HepG2 (cell line): ENCODE data around the gene ZNF30. TPM values are rescaled to one million over a fixed set of nuclear protein-coding genes. Genes with fewer than 3 reads are reported as not detected.

Experiments
- DBP ChIP-seq: sonication (generic); formaldehyde crosslinking; IDR thresholded peaks from 2 replicates; pipeline ENCODE4 v1.4.0; 2020; ENCODE audit warnings: missing genetic modification reagents; ENCODE audit errors: not compliant biosample characterization
- DR1 ChIP-seq: sonication (generic); formaldehyde crosslinking; IDR thresholded peaks from 2 replicates; pipeline ENCODE4 v1.8.0; 2021; ENCODE audit warnings: mild to moderate bottlenecking, missing genetic modification reagents, inconsistent platforms
- ERF ChIP-seq: IDR thresholded peaks from 2 replicates; pipeline ENCODE4 v1.6.1; 2018; ENCODE audit warnings: missing biosample characterization, missing genetic modification reagents
- GABPB1 ChIP-seq: IDR thresholded peaks from 2 replicates; pipeline ENCODE4 v1.6.1; 2016; ENCODE audit warnings: mild to moderate bottlenecking, missing genetic modification reagents, moderate library complexity, missing compliant biosample characterization
- HHEX ChIP-seq: IDR thresholded peaks from 2 replicates; pipeline ENCODE4 v1.6.1; 2016; ENCODE audit warnings: control low read depth
- HOXA3 ChIP-seq: sonication (generic); formaldehyde crosslinking; IDR thresholded peaks from 2 replicates; pipeline ENCODE4 v1.5.0; 2020; ENCODE audit warnings: missing genetic modification reagents
- IRF1 ChIP-seq: sonication (generic); formaldehyde crosslinking; IDR thresholded peaks from 2 replicates; pipeline ENCODE4 v1.4.0; 2020; ENCODE audit warnings: low read depth, mild to moderate bottlenecking, missing genetic modification reagents
- MEIS1 ChIP-seq: sonication (generic); formaldehyde crosslinking; IDR thresholded peaks from 2 replicates; pipeline ENCODE4 v1.9.0; 2021; ENCODE audit warnings: mild to moderate bottlenecking, missing genetic modification reagents, moderate library complexity, borderline replicate concordance
- NCOA2 ChIP-seq: sonication (generic); formaldehyde crosslinking; IDR thresholded peaks from 2 replicates; pipeline ENCODE4 v1.8.0; 2022; ENCODE audit warnings: inconsistent platforms
- NR3C1 ChIP-seq: sonication (generic); formaldehyde crosslinking; IDR thresholded peaks from 2 replicates; pipeline ENCODE4 v1.4.0; 2020; ENCODE audit warnings: missing genetic modification reagents
- PPARG ChIP-seq: conservative IDR thresholded peaks from 2 replicates; pipeline ENCODE4 v1.6.1; 2016; ENCODE audit warnings: missing biosample characterization, missing genetic modification reagents
- RNF2 ChIP-seq: fragments of 450-650 bp; conservative IDR thresholded peaks from 2 replicates; pipeline ENCODE4 v1.6.1; 2016; ENCODE audit warnings: low read depth
- SNAPC2 ChIP-seq: sonication (generic); formaldehyde crosslinking; IDR thresholded peaks from 2 replicates; pipeline ENCODE4 v1.8.1; 2022; ENCODE audit warnings: mild to moderate bottlenecking, missing genetic modification reagents
- ZNF275 ChIP-seq: sonication (generic); formaldehyde crosslinking; IDR thresholded peaks from 2 replicates; pipeline ENCODE4 v1.8.0; 2022; ENCODE audit warnings: missing genetic modification reagents, mild to moderate bottlenecking, inconsistent platforms, borderline replicate concordance
- ZNF292 ChIP-seq: sonication (generic); formaldehyde crosslinking; IDR thresholded peaks from 2 replicates; pipeline ENCODE4 v1.8.1; 2022; ENCODE audit warnings: mild to moderate bottlenecking, low read depth, missing genetic modification reagents, borderline replicate concordance
- ZNF33A ChIP-seq: sonication (generic); formaldehyde crosslinking; IDR thresholded peaks from 2 replicates; pipeline ENCODE4 v1.5.1; 2020; ENCODE audit warnings: missing genetic modification reagents, mild to moderate bottlenecking, moderate library complexity, borderline replicate concordance
- ZNF367 ChIP-seq: sonication (generic); formaldehyde crosslinking; IDR thresholded peaks from 2 replicates; pipeline ENCODE4 v1.4.0; 2020; ENCODE audit warnings: missing genetic modification reagents, borderline replicate concordance
- ZNF557 ChIP-seq: sonication (generic); formaldehyde crosslinking; IDR thresholded peaks from 2 replicates; pipeline ENCODE4 v1.4.0; 2020; ENCODE audit warnings: missing genetic modification reagents
- ZNF616 ChIP-seq: sonication (generic); formaldehyde crosslinking; IDR thresholded peaks from 2 replicates; pipeline ENCODE4 v1.5.0; 2020; ENCODE audit warnings: low read depth, mild to moderate bottlenecking, missing genetic modification reagents
- ZNF737 ChIP-seq: sonication (generic); formaldehyde crosslinking; IDR thresholded peaks from 2 replicates; pipeline ENCODE4 v1.5.0; 2020; ENCODE audit warnings: missing genetic modification reagents, mild to moderate bottlenecking, borderline replicate concordance
- ZZZ3 ChIP-seq: sonication (generic); formaldehyde crosslinking; IDR thresholded peaks from 2 replicates; pipeline ENCODE4 v1.4.0; 2020; ENCODE audit warnings: missing genetic modification reagents, mild to moderate bottlenecking, borderline replicate concordance
- polyA plus RNA-seq, 8 experiments: library from polyadenylated mRNA; depleted of rRNA in 3 of 8; stranded (reverse) in 7 of 8; unstranded in 1 of 8; fragments of >200 nt; fragmentation: Illumina TruSeq in 4 of 8; extraction: Trizol in 4 of 8; gene quantifications; 2 replicates each; pipeline versions ENCODE4 v1.2.1 to v1.2.3, GENCODE V29; 2011 to 2016; ENCODE audit warnings: low read depth in 4 of 8, missing spikeins in 1 of 8, mixed read lengths in 1 of 8; ENCODE audit not compliant: insufficient read depth in 1 of 8
- total RNA-seq, 5 experiments: library from RNA; depleted of rRNA; stranded (reverse); fragments of >200 nt; fragmentation: Illumina TruSeq; extraction: Trizol; gene quantifications; 2 replicates each; pipeline ENCODE4 v1.2.3, GENCODE V29; 2016; ENCODE audit warnings: low read depth in 1 of 5
- TF ChIP-seq, protein P1 (sequence below): sonication (generic); formaldehyde crosslinking; conservative IDR thresholded peaks from 2 replicates; pipeline ENCODE4 v1.8.0; 2022; ENCODE audit warnings: missing genetic modification reagents
- TF ChIP-seq, protein P2 (sequence below), 2 experiments: fragments of 450-650 bp in 1 of 2; sonication (generic) in 1 of 2; formaldehyde crosslinking; IDR thresholded peaks; 2 replicates each; pipeline versions ENCODE4 v1.5.0 to v1.8.0; 2020 to 2022; ENCODE audit warnings: mild to moderate bottlenecking in 1 of 2, missing genetic modification reagents in 1 of 2

ZNF30 gene
- total and polyA plus RNA-seq, 2 of the 13 experiments (the other 11 are each of a cell fraction or from before 2014, with no cell fraction given): 2.3 to 4.4 TPM

GRCh38 chr19:34961775-34962686 lies 35.3 kb downstream of the ZNF30 start (continued):
- TF ChIP-seq ZZZ3 (CRISPR knock-in tag): no peak
- TF ChIP-seq ZNF616 (CRISPR knock-in tag): no peak
- TF ChIP-seq ZNF292 (CRISPR knock-in tag): no peak
- TF ChIP-seq, protein P1, sequence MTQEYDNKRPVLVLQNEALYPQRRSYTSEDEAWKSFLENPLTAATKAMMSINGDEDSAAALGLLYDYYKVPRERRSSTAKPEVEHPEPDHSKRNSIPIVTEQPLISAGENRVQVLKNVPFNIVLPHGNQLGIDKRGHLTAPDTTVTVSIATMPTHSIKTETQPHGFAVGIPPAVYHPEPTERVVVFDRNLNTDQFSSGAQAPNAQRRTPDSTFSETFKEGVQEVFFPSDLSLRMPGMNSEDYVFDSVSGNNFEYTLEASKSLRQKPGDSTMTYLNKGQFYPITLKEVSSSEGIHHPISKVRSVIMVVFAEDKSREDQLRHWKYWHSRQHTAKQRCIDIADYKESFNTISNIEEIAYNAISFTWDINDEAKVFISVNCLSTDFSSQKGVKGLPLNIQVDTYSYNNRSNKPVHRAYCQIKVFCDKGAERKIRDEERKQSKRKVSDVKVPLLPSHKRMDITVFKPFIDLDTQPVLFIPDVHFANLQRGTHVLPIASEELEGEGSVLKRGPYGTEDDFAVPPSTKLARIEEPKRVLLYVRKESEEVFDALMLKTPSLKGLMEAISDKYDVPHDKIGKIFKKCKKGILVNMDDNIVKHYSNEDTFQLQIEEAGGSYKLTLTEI (CRISPR knock-in tag): no peak
- no peak for TF ChIP-seq IRF1 (CRISPR knock-in tag)
- no peak for TF ChIP-seq ZNF557 (CRISPR knock-in tag)
- no peak for TF ChIP-seq NR3C1 (CRISPR knock-in tag)
- TF ChIP-seq ZNF275 (CRISPR knock-in tag): no peak
- TF ChIP-seq SNAPC2 (CRISPR knock-in tag): peak; percentile 42; the same call in 1 of the 2 replicates
- TF ChIP-seq ERF (CRISPR knock-in tag): peak; percentile 73
- no peak for TF ChIP-seq DBP (CRISPR knock-in tag)
- TF ChIP-seq, protein P2, sequence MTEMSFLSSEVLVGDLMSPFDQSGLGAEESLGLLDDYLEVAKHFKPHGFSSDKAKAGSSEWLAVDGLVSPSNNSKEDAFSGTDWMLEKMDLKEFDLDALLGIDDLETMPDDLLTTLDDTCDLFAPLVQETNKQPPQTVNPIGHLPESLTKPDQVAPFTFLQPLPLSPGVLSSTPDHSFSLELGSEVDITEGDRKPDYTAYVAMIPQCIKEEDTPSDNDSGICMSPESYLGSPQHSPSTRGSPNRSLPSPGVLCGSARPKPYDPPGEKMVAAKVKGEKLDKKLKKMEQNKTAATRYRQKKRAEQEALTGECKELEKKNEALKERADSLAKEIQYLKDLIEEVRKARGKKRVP (CRISPR knock-in tag; IDR thresholded peaks at IDR 0.05): no peak
- TF ChIP-seq DR1 (CRISPR knock-in tag): no peak
- TF ChIP-seq GABPB1: no peak; the same call in 1 of the 2 replicates
- no peak for TF ChIP-seq ZNF737 (CRISPR knock-in tag)
- no peak for TF ChIP-seq ZNF33A
- peak; percentile 66; the same call in 1 of the 2 replicates for TF ChIP-seq NCOA2 (CRISPR knock-in tag)
- TF ChIP-seq MEIS1 (CRISPR knock-in tag): peak; percentile 41; the same call in 1 of the 2 replicates
- no peak for TF ChIP-seq ZNF367
- no peak for TF ChIP-seq RNF2
- TF ChIP-seq PPARG: peak; percentile 90
- peak; percentile 38; the same call in 1 of the 2 replicates for TF ChIP-seq HOXA3 (CRISPR knock-in tag)
- TF ChIP-seq HHEX: no peak
